HEK293T (cell line): ENCODE results near the gene FAM216A.

Source experiments
- CTCF ChIA-PET: fragments of 350-600 bp; formaldehyde crosslinking; extraction: SDS; loops from one replicate; lab custom pipeline; 2021; ENCODE audit warnings: antibody characterized with exemption, inconsistent platforms; lab: Yijun Ruan, JAX
- POLR2A ChIA-PET: fragments of 350-600 bp; formaldehyde crosslinking; extraction: SDS; loops from one replicate; lab custom pipeline; 2020; ENCODE audit warnings: antibody characterized with exemption, inconsistent platforms; lab: Yijun Ruan, JAX
- DNase-seq: peaks from one replicate; pipeline ENCODE4 v3.0.0; 2012; ENCODE audit warnings: mixed read lengths; ENCODE audit errors: extremely low spot score
- ARNT ChIP-seq: fragments of 450-650 bp; IDR thresholded peaks from 2 replicates; pipeline ENCODE4 v1.6.1; 2017; ENCODE audit warnings: mild to moderate bottlenecking
- BHLHE40 ChIP-seq: fragments of 450-650 bp; IDR thresholded peaks from 2 replicates; pipeline ENCODE4 v1.6.1; 2016; ENCODE audit warnings: mild to moderate bottlenecking, moderate library complexity, borderline replicate concordance
- CTBP1 ChIP-seq: fragments of 450-650 bp; IDR thresholded peaks from 2 replicates; pipeline ENCODE4 v1.6.1; 2016; ENCODE audit warnings: borderline replicate concordance
- ELF4 ChIP-seq: fragments of 450-650 bp; IDR thresholded peaks from 2 replicates; pipeline ENCODE4 v1.6.1; 2017; ENCODE audit warnings: antibody characterized with exemption
- FOXA1 ChIP-seq: fragments of 450-650 bp; IDR thresholded peaks from 2 replicates; pipeline ENCODE4 v1.6.1; 2016; ENCODE audit warnings: mild to moderate bottlenecking
- FOXK2 ChIP-seq: fragments of 450-650 bp; IDR thresholded peaks from 2 replicates; pipeline ENCODE4 v1.6.1; 2016; ENCODE audit warnings: mild to moderate bottlenecking
- FOXM1 ChIP-seq: fragments of 450-650 bp; IDR thresholded peaks from 2 replicates; pipeline ENCODE4 v1.6.1; 2017; ENCODE audit warnings: mild to moderate bottlenecking, borderline replicate concordance
- HDGF ChIP-seq: fragments of 450-650 bp; IDR thresholded peaks from 2 replicates; pipeline ENCODE4 v1.6.1; 2017; ENCODE audit warnings: antibody characterized with exemption, borderline replicate concordance
- L3MBTL2 ChIP-seq: fragments of 450-650 bp; conservative IDR thresholded peaks from 2 replicates; pipeline ENCODE4 v1.6.1; 2016; ENCODE audit warnings: mild to moderate bottlenecking
- LEF1 ChIP-seq: fragments of 450-650 bp; IDR thresholded peaks from 2 replicates; pipeline ENCODE4 v1.6.1; 2017; ENCODE audit warnings: mild to moderate bottlenecking, borderline replicate concordance
- NFRKB ChIP-seq: fragments of 450-650 bp; IDR thresholded peaks from 2 replicates; pipeline ENCODE4 v1.6.1; 2016; ENCODE audit warnings: mild to moderate bottlenecking, moderate library complexity
- SP1 ChIP-seq: fragments of 450-650 bp; IDR thresholded peaks from 2 replicates; pipeline ENCODE4 v1.6.1; 2017
- SUZ12 ChIP-seq: fragments of 450-650 bp; IDR thresholded peaks from 2 replicates; pipeline ENCODE4 v1.6.1; 2016; ENCODE audit warnings: mild to moderate bottlenecking
- TARDBP ChIP-seq: fragments of 450-650 bp; IDR thresholded peaks from 2 replicates; pipeline ENCODE4 v1.6.1; 2016
- ZNF384 ChIP-seq: fragments of 450-650 bp; IDR thresholded peaks from 2 replicates; pipeline ENCODE4 v1.6.1; 2016
- TF ChIP-seq, protein P1 (sequence below): fragments of 450-650 bp; IDR thresholded peaks from 2 replicates; pipeline ENCODE4 v1.6.1; 2016

FAM216A gene

DNA sequence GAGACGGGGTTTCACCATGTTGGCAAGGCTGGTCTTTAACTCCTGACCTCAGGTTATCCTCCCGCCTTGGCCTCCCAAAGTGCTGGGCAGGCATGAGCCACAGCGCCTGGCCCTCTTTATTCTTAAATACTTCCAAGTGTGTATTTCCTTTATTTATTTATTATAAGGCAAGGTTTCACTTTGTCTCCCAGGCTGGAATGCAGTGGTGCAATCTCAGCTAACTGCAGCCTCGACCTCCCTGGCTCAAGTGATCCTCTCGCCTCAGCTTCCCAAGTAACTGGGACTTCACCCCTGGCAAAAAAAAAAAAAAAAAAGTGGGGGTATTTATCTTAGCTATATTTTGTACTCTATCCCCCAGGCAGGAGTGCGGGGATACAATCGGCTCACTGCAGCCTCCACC, 6.8 kb downstream of the FAM216A start:
- CTCF ChIA-PET: no interaction called here
- TF ChIP-seq SP1 (no peak), ELF4 (no peak), FOXA1 (no peak), LEF1 (no peak), BHLHE40 (no peak), L3MBTL2 (no peak), CTBP1 (no peak), ARNT (no peak), FOXM1 (no peak), TARDBP (no peak)
- DNase-seq: no peak
- POLR2A ChIA-PET: no interaction called here

DNA sequence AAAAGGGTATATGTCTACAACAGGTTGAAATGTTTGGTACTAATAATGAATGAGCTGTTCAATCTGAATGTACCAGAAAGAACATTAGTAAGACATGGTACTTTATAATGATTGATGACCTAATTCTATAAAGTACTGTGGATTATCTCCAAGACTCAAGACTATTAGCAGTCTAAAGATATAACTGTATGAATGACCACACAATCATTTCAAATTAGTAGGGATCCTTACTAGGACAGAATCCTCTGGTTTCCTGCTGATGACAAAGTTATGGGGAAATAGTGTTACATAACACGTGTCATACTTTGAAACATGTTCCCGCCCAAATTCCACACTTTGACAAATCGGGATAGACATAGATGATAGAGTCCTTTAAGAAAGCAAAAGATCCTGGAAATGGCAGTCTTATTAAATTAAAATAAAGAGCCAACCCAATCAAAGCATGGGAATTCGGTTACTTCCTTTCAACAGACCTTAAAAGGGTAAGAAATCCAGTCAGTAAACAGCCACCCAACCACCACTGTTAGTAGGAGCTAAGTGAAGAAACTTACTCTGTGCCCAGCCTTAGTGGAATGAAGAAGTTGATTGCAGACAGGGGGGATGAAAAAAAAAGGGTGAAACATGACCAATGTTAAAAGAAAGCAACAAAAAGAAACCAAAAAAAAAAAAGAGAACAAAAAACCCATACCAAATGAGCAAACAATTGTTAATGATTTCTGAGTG, 30.5 kb downstream of the FAM216A start:
- POLR2A ChIA-PET: interaction anchor here (1.0 to 3.1 kb wide), 4 partner anchors 30 to 115 kb away, joined by 3 to 28 read pairs (median 8); partner anchors contain the start of genes ARPC3, FAM216A, GPN3 and TCTN1
- no peak for TF ChIP-seq ARNT
- TF ChIP-seq, protein P1, sequence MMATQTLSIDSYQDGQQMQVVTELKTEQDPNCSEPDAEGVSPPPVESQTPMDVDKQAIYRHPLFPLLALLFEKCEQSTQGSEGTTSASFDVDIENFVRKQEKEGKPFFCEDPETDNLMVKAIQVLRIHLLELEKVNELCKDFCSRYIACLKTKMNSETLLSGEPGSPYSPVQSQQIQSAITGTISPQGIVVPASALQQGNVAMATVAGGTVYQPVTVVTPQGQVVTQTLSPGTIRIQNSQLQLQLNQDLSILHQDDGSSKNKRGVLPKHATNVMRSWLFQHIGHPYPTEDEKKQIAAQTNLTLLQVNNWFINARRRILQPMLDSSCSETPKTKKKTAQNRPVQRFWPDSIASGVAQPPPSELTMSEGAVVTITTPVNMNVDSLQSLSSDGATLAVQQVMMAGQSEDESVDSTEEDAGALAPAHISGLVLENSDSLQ: peak; percentile 58
- peak; percentile 76 for TF ChIP-seq L3MBTL2
- DNase-seq: no peak
- CTCF ChIA-PET: interaction anchor here (1.5 kb wide), 1 partner anchor 31 kb away, joined by 5 read pairs; the partner anchor contains the start of genes FAM216A and GPN3

DNA sequence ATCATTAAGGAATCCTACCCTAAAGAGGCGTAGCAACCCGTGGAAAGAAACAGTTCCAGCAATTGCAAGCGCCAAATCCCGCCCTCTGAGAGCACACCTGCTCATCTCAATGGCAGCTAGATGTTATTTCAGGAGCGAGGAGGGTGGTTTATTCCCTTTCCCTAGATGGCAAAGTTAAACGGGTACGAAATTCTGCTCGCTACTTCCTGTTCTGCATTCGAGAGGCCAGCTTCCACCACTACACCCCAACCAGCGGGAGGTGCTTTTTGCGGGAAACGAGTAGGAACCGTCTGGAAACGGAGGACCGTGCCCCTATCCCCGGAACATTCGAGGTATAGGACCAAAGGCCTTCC, 32.7 kb downstream of the FAM216A start:
- TF ChIP-seq ELF4 (no peak), CTBP1 (no peak), LEF1 (no peak), SP1 (no peak), FOXA1 (no peak), HDGF (no peak), SUZ12 (no peak), NFRKB (no peak), ARNT (no peak)
- CTCF ChIA-PET: no interaction called here
- DNase-seq: peak; percentile 31
- POLR2A ChIA-PET: interaction anchor here (1.3 to 3.1 kb wide), 3 partner anchors 33 to 74 kb away, joined by 3 to 28 read pairs (median 4); partner anchors contain the start of genes ARPC3, FAM216A and GPN3

DNA sequence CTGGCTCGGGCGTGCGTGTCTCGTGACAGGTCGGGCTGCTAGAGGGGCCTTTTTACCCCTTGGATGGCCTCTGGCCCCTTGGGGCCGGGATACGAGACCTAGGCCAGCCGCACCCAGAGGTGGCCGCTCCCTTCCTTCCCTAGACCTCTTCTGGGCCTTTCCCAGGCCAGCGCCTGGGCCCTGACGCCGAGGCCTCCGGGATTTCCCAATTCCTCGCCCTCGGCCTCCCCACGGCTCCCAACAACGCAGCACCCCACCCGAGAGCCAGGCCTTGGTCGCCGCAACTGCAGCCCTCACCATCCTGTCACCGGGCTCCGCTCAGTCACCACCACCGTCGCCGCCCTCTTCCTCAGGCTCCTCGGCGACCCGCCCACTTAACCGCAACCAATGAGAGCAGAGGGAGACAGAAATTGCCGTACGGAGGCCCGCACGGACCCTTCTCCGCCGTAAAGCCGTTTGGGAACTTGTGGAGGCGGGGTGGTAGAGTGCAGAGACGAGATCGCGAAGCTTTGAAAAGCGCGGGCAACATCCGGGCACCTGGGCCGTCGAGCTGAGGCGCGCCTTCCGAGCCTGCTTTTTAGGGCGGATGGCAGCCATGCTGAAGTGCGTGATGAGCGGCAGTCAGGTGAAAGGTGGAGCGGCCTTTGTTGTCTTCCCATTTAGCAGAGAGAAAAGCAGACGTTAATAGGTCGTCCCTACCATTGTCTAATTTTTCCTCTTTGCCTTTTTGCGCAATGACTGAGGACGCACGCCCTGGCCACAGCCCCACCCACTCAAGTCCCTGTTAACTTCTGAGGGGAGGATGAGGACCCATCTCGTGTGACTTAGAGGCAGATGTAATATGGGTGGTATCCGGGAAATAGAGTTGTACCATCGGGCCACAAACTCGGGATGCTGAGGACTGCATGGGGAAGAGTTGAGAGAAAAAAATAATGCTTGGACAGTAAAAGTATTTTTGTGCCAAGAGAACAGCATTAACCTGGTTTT, 33.4 kb downstream of the FAM216A start, which contains the start of the genes RAD9B and VPS29:
Gene RAD9B (plus strand): TSS at position 580 of the 987 bp plus-strand sequence. CDS start 7 bp downstream, at position 587.
Gene VPS29 (minus strand): TSS at position 360 of the 987 bp plus-strand sequence. CDS start 60 bp downstream, at position 300.
- DNase-seq: peak; percentile 91
- ChIA-PET POLR2A (interaction anchor here (1.0 to 3.1 kb wide), 4 partner anchors 11 to 93 kb away, joined by 3 to 28 read pairs (median 4); partner anchors contain the start of genes FAM216A and GPN3), CTCF (no interaction called here)
- TF ChIP-seq LEF1 (no peak), ZNF384 (no peak), FOXM1 (0 out of 2 replicates have a peak, but pooled peaks have one; percentile 23), NFRKB (no peak), TARDBP (no peak), SP1 (no peak), FOXA1 (no peak), CTBP1 (no peak), L3MBTL2 (peak; percentile 100), HDGF (no peak), SUZ12 (no peak), BHLHE40 (no peak), ARNT (no peak), FOXK2 (no peak), ELF4 (peak; percentile 41; the same call in 1 of the 2 replicates)
- TF ChIP-seq, protein P1: peak; percentile 16; the same call in 1 of the 2 replicates

DNA sequence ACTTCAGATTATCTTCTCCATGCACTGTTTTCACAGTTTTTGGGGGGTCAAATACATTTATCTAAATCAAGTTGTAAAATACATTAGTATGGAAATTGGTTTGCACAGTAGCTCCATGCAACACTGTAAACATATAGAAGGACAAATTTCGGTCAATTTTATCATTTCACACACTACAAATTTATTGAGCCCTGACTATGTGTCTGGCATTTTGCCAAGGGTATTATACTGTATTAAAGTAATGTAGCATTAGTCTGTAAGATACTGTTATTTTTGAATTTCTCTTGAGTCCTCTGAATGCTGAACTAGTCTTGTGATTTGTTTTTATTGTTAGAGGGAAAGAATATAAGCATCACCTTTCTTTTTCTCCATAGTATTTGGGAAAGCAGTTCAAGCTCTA, 34.8 kb downstream of the FAM216A start:
- TF ChIP-seq FOXM1 (no peak), BHLHE40 (no peak)
- TF ChIP-seq, protein P1: no peak
- DNase-seq: no peak
- ChIA-PET CTCF (interaction anchor here (0.5 kb wide), 1 partner anchor 98 kb away, joined by 5 read pairs; no protein-coding TSS in a partner anchor), POLR2A (no interaction called here)

DNA sequence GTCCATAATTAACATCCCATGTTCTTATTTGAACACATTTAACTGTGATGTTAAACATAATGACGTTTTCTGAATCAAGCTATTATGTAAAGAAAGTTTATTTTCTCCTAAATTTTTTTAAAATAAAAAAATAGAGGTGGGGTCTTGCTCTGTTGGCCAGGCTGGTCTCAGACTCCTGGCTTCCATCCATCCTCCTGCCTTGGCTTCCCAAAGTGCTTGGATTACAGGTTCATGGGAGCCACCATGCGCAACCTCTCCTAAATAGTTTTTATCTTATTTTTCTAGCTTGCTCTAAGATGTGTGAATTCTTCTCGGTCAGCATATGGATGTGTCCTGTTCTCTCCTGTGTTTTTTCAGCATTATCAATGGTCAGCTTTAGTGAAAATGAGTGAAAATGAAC, 36.7 kb downstream of the FAM216A start:
- POLR2A ChIA-PET: no interaction called here
- TF ChIP-seq ARNT: no peak
- no peak for TF ChIP-seq LEF1
- TF ChIP-seq FOXK2: no peak
- no peak for TF ChIP-seq HDGF
- TF ChIP-seq SUZ12: no peak
- no peak for TF ChIP-seq FOXM1
- TF ChIP-seq, protein P1: no peak
- no peak for TF ChIP-seq ZNF384
- TF ChIP-seq ELF4: no peak
- no peak for TF ChIP-seq L3MBTL2
- no peak for TF ChIP-seq NFRKB
- no peak for TF ChIP-seq BHLHE40
- TF ChIP-seq FOXA1: no peak
- no peak for TF ChIP-seq CTBP1
- no peak for TF ChIP-seq TARDBP
- no peak for TF ChIP-seq SP1
- no peak for DNase-seq
- CTCF ChIA-PET: interaction anchor here (0.6 kb wide), 1 partner anchor 97 kb away, joined by 3 read pairs; no protein-coding TSS in a partner anchor
